Chondrocyte (in vitro differentiated cells): ENCODE measurements around the gene EEF1AKMT4. TPM values are rescaled to one million over a fixed set of nuclear protein-coding genes. Genes with fewer than 3 reads are reported as not detected.
A peak's percentile ranks its signal among the peaks of the same experiment; 100 is the strongest.

ENCODE experiments used
- DNase-seq: peaks from one replicate; pipeline ENCODE4 v3.0.0; 2021; ENCODE audit warnings: mixed read lengths, low spot score
- H3K27ac Mint-ChIP-seq: one replicate; pipeline ENCODE4 v1.8.0; 2021; ENCODE audit warnings: mild to moderate bottlenecking, moderate library complexity, mixed read lengths; ENCODE audit not compliant: unreplicated experiment
- H3K27me3 Mint-ChIP-seq: 2 replicates; pipeline ENCODE4 v1.8.0; 2021; ENCODE audit warnings: low read depth, mixed read lengths
- H3K36me3 Mint-ChIP-seq: 2 replicates; pipeline ENCODE4 v1.8.0; 2021; ENCODE audit warnings: low read depth, mixed read lengths
- H3K4me1 Mint-ChIP-seq: 2 replicates; pipeline ENCODE4 v1.8.0; 2021; ENCODE audit warnings: low read depth, mild to moderate bottlenecking, mixed read lengths
- H3K4me3 Mint-ChIP-seq: one replicate; pipeline ENCODE4 v1.8.0; 2021; ENCODE audit warnings: mild to moderate bottlenecking, moderate library complexity, mixed read lengths; ENCODE audit not compliant: unreplicated experiment
- H3K9me3 Mint-ChIP-seq: 2 replicates; pipeline ENCODE4 v1.8.0; 2021; ENCODE audit warnings: low read depth, mixed read lengths
- CTCF ChIP-seq: fragments of 200-600 bp; sonication (generic); IDR thresholded peaks from 2 replicates; pipeline ENCODE4 v1.5.0; 2021; ENCODE audit warnings: antibody characterized with exemption, mild to moderate bottlenecking, moderate library complexity
- total RNA-seq: library from RNA; stranded (reverse); gene quantifications from 3 replicates; pipeline ENCODE4 v1.2.1, GENCODE V29; 2021

The EEF1AKMT4 gene
- total RNA-seq, 1 donor from 2014 or later: 4.3 TPM

GRCh38 chr3:184295771-184296170, 46.3 kb downstream of the EEF1AKMT4 start:
- no peaks in the 10 kb centered on the region for H3K9me3 Mint-ChIP-seq
- peaks cover 2% of the 10 kb centered on the region for H3K36me3 Mint-ChIP-seq
- no peak overlapping the region for H3K4me3 Mint-ChIP-seq
- DNase-seq: peak; percentile 5
- H3K27me3 Mint-ChIP-seq: no peaks in the 10 kb centered on the region
- no peak for TF ChIP-seq CTCF
- no peak overlapping the region for H3K27ac Mint-ChIP-seq
- peaks cover 20% of the 10 kb centered on the region for H3K4me1 Mint-ChIP-seq

DNA sequence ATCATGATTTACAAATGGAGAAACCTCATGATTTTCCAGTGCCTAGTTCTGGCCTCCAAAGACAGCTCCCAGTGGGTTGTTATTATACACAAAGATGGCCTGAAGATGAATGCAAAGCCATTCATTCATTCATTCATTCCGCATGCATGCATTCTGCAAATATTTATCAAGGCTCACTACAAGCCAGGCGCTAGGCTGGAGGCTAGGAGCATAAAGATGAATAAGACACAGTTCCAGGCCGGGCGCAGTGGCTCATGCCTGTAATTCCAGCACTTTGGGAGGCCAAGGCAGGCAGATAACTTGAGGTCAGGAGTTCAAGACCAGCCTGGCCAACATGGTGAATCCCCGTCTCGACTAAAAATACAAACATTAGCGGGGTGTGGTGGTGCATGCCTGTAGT, 47.1 kb downstream of the EEF1AKMT4 start:
- no peak for DNase-seq
- H3K4me1 Mint-ChIP-seq: peaks cover 24% of the 10 kb centered on the region
- no peaks in the 10 kb centered on the region for H3K9me3 Mint-ChIP-seq
- no peaks in the 10 kb centered on the region for H3K27me3 Mint-ChIP-seq
- TF ChIP-seq CTCF: no peak
- no peak overlapping the region for H3K4me3 Mint-ChIP-seq
- peaks cover 5% of the 10 kb centered on the region for H3K36me3 Mint-ChIP-seq
- no peak overlapping the region for H3K27ac Mint-ChIP-seq

GRCh38 chr3:184298759-184299487, 49.5 kb downstream of the EEF1AKMT4 start, which contains the start of gene PSMD2:
Gene PSMD2 (plus strand): TSS chr3:184299241. CDS start chr3:184299267, 26 bp downstream.
- Mint-ChIP-seq H3K36me3 (peaks cover 16% of the 10 kb centered on the region), H3K4me3 (peak within 1 kb of the TSS; percentile 89), H3K27me3 (no peaks in the 10 kb centered on the region), H3K27ac (peak within 1 kb of the TSS; percentile 94), H3K4me1 (peaks cover 25% of the 10 kb centered on the region), H3K9me3 (no peaks in the 10 kb centered on the region)
- TF ChIP-seq CTCF: no peak
- DNase-seq: peak; percentile 99

GRCh38 chr3:184299488-184300377, 50.3 kb downstream of the EEF1AKMT4 start:
- H3K27me3 Mint-ChIP-seq: no peaks in the 10 kb centered on the region
- H3K9me3 Mint-ChIP-seq: no peaks in the 10 kb centered on the region
- TF ChIP-seq CTCF: no peak
- H3K4me1 Mint-ChIP-seq: peaks cover 25% of the 10 kb centered on the region
- DNase-seq: no peak
- peak overlapping the region; percentile 94 for H3K27ac Mint-ChIP-seq
- peaks cover 23% of the 10 kb centered on the region for H3K36me3 Mint-ChIP-seq
- H3K4me3 Mint-ChIP-seq: peak overlapping the region; percentile 89

- no peak for TF ChIP-seq CTCF
- no peak for DNase-seq
- H3K9me3 Mint-ChIP-seq: no peaks in the 10 kb centered on the region
- peak overlapping the region; percentile 89 for H3K4me3 Mint-ChIP-seq
- H3K27me3 Mint-ChIP-seq: no peaks in the 10 kb centered on the region
- H3K36me3 Mint-ChIP-seq: peaks cover 25% of the 10 kb centered on the region
- peaks cover 25% of the 10 kb centered on the region for H3K4me1 Mint-ChIP-seq
- peak overlapping the region; percentile 94 for H3K27ac Mint-ChIP-seq
Observed at GRCh38 chr3:184300378-184300720, 50.9 kb downstream of the EEF1AKMT4 start.
